Osteoblast (primary cell): Measurements from ENCODE around the gene MAPKAPK3. TPM values are rescaled to one million over a fixed set of nuclear protein-coding genes. Genes with fewer than 3 reads are reported as not detected.

Experiments
- DNase-seq: peaks from one replicate; pipeline ENCODE4 v3.0.0; 2011; ENCODE audit warnings: low spot score, mixed read lengths; ENCODE audit not compliant: insufficient read length; ENCODE audit errors: missing footprints
- H2AFZ ChIP-seq: 2 replicates; pipeline ENCODE4 v1.6.0; 2011; ENCODE audit warnings: mild to moderate bottlenecking, low read length
- H3K27ac ChIP-seq: 2 replicates; pipeline ENCODE4 v1.5.1; 2011; ENCODE audit warnings: mild to moderate bottlenecking, low read depth, low read length, moderate library complexity
- H3K27me3 ChIP-seq: 2 replicates; pipeline ENCODE4 v1.6.0; 2012; ENCODE audit warnings: mild to moderate bottlenecking, control low read depth, inconsistent platforms, low read length, moderate library complexity; ENCODE audit not compliant: insufficient read depth
- H3K36me3 ChIP-seq: 2 replicates; pipeline ENCODE4 v1.5.1; 2011; ENCODE audit warnings: mild to moderate bottlenecking, low read length, control low read depth, moderate library complexity; ENCODE audit not compliant: insufficient read depth
- H3K4me1 ChIP-seq: 2 replicates; pipeline ENCODE4 v1.5.1; 2011; ENCODE audit warnings: mild to moderate bottlenecking, low read length, control low read depth, moderate library complexity; ENCODE audit not compliant: insufficient read depth
- H3K4me2 ChIP-seq: 2 replicates; pipeline ENCODE4 v1.6.0; 2011; ENCODE audit warnings: mild to moderate bottlenecking, low read length; ENCODE audit not compliant: insufficient read depth
- H3K4me3 ChIP-seq: fragments of 200-600 bp; sonication (generic); 3 replicates; pipeline ENCODE4 v1.5.1; 2012; ENCODE audit warnings: mild to moderate bottlenecking, low read length, inconsistent platforms; ENCODE audit not compliant: insufficient read depth
- H3K79me2 ChIP-seq: 2 replicates; pipeline ENCODE4 v1.6.0; 2012; ENCODE audit warnings: mild to moderate bottlenecking, low read length, control low read depth, inconsistent platforms; ENCODE audit not compliant: insufficient read depth
- H3K9me3 ChIP-seq: 2 replicates; pipeline ENCODE4 v1.5.1; 2011; ENCODE audit warnings: low read depth, low read length, control low read depth
- H4K20me1 ChIP-seq: 2 replicates; pipeline ENCODE4 v1.6.0; 2012; ENCODE audit warnings: mild to moderate bottlenecking, low read length, control low read depth; ENCODE audit not compliant: insufficient read depth
- CTCF ChIP-seq: IDR thresholded peaks from 2 replicates; pipeline ENCODE4 v1.5.1; 2011; ENCODE audit warnings: mild to moderate bottlenecking, low read depth, low read length, moderate library complexity; ENCODE audit errors: extremely low read depth
- total RNA-seq: library from RNA; depleted of rRNA; stranded (reverse); fragments of >200 nt; gene quantifications from 2 replicates; pipeline ENCODE4 v1.2.3, GENCODE V29; 2012

Gene MAPKAPK3
- total RNA-seq, 1 donor, result 56.5 TPM

- TF ChIP-seq CTCF, result no peak
- no peak overlapping the region for H3K27ac ChIP-seq
- peaks cover 9% of the 10 kb centered on the region for H3K36me3 ChIP-seq
- H4K20me1 ChIP-seq, result no peaks in the 10 kb centered on the region
- H3K4me3 ChIP-seq, result no peak overlapping the region
- no peak overlapping the region for H3K4me2 ChIP-seq
- peak; percentile 41 for DNase-seq
- H3K27me3 ChIP-seq, result no peaks in the 10 kb centered on the region
- no peak overlapping the region for H2AFZ ChIP-seq
- H3K9me3 ChIP-seq, result no peaks in the 10 kb centered on the region
- peaks cover 22% of the 10 kb centered on the region for H3K4me1 ChIP-seq
- H3K79me2 ChIP-seq, result no peaks in the 10 kb centered on the region
Observed at GRCh38 chr3:50605901-50606326, 11.0 kb upstream of the MAPKAPK3 start.

GRCh38 chr3:50606596-50606995 is 10.4 kb upstream of the MAPKAPK3 start:
- Histone ChIP-seq H3K79me2 (no peaks in the 10 kb centered on the region), H3K27me3 (no peaks in the 10 kb centered on the region), H2AFZ (no peak overlapping the region), H3K9me3 (no peaks in the 10 kb centered on the region), H3K4me1 (peaks cover 21% of the 10 kb centered on the region), H3K27ac (no peak overlapping the region), H4K20me1 (no peaks in the 10 kb centered on the region), H3K4me2 (no peak overlapping the region), H3K4me3 (no peak overlapping the region), H3K36me3 (peaks cover 9% of the 10 kb centered on the region)
- no peak for TF ChIP-seq CTCF
- DNase-seq, result peak; percentile 34

- Histone ChIP-seq H3K36me3 (peaks cover 9% of the 10 kb centered on the region), H3K4me1 (peaks cover 17% of the 10 kb centered on the region), H4K20me1 (no peaks in the 10 kb centered on the region), H3K79me2 (no peaks in the 10 kb centered on the region), H3K9me3 (no peaks in the 10 kb centered on the region), H3K4me3 (no peak overlapping the region), H3K4me2 (no peak overlapping the region), H3K27ac (no peak overlapping the region), H2AFZ (no peak overlapping the region), H3K27me3 (no peaks in the 10 kb centered on the region)
- DNase-seq, result peak; percentile 58
- TF ChIP-seq CTCF, result no peak
Observed at GRCh38 chr3:50607271-50608091, 9.5 kb upstream of the MAPKAPK3 start.

DNA sequence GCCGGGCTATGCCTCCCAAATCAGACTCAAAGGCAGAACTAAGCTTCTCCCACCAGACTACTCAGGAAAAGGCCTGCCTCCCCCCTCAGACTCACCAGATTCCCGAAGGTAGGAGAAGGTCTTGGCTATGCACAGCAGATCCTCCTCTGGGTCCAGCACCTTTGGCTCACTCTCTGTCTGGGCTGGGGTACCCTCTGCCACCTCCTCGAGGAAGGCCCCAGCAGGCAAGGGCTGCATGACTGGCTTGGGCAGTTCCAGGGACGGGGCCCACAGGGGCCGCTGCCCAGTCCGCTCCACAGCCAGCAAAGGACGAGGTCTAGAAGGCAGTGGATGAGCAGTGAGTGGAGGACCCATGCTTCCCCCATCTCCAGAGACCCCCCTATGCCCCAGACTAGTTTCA is 8.7 kb upstream of the MAPKAPK3 start:
- Histone ChIP-seq H3K4me1 (peaks cover 15% of the 10 kb centered on the region), H3K79me2 (no peaks in the 10 kb centered on the region), H3K9me3 (no peaks in the 10 kb centered on the region)

More for the DNA sequence above, 8.7 kb upstream of the MAPKAPK3 start:
- Histone ChIP-seq H4K20me1 (no peaks in the 10 kb centered on the region), H2AFZ (no peak overlapping the region), H3K36me3 (peaks cover 9% of the 10 kb centered on the region), H3K4me3 (no peak overlapping the region), H3K27ac (no peak overlapping the region), H3K27me3 (no peaks in the 10 kb centered on the region), H3K4me2 (no peak overlapping the region)
- DNase-seq, result peak; percentile 31
- no peak for TF ChIP-seq CTCF
